Effector memory CD8-positive, alpha-beta T cell (primary cell): ENCODE measurements around the gene CENPB.
A peak's percentile ranks its signal among the peaks of the same experiment; 100 is the strongest.

Experiments used
- ATAC-seq: fragments of 150-1000 bp; cut with Tn5 transposase; replicated peaks from 2 replicates; pipeline ENCODE4 v1.10.0; 2021; ENCODE audit warnings: mild to moderate bottlenecking, moderate library complexity
- DNase-seq, 3 experiments: peaks; one replicate each; pipeline ENCODE4 v3.0.0; 2021
- H3K27ac Mint-ChIP-seq, 2 donors: one replicate each; pipeline ENCODE4 v1.8.0; 2022; ENCODE audit warnings: mild to moderate bottlenecking in 2 of 2, mixed read lengths in 2 of 2, moderate library complexity in 2 of 2
- H3K27me3 Mint-ChIP-seq, 2 donors: one replicate each; pipeline ENCODE4 v1.8.0; 2022; ENCODE audit warnings: mixed read lengths in 2 of 2
- H3K36me3 Mint-ChIP-seq: one replicate; pipeline ENCODE4 v1.8.0; 2022; ENCODE audit warnings: mild to moderate bottlenecking, moderate library complexity, mixed read lengths; ENCODE audit not compliant: insufficient read depth
- H3K4me1 Mint-ChIP-seq, 2 donors: one replicate each; pipeline ENCODE4 v1.8.0; 2022; ENCODE audit warnings: low read depth in 2 of 2, mixed read lengths in 2 of 2
- H3K4me3 Mint-ChIP-seq, 2 donors: one replicate each; pipeline ENCODE4 v1.8.0; 2022; ENCODE audit warnings: mild to moderate bottlenecking in 2 of 2, mixed read lengths in 2 of 2, moderate library complexity in 2 of 2
- H3K9me3 Mint-ChIP-seq, 2 donors: one replicate each; pipeline ENCODE4 v1.8.0; 2022; ENCODE audit warnings: mixed read lengths in 2 of 2

Gene CENPB

DNA sequence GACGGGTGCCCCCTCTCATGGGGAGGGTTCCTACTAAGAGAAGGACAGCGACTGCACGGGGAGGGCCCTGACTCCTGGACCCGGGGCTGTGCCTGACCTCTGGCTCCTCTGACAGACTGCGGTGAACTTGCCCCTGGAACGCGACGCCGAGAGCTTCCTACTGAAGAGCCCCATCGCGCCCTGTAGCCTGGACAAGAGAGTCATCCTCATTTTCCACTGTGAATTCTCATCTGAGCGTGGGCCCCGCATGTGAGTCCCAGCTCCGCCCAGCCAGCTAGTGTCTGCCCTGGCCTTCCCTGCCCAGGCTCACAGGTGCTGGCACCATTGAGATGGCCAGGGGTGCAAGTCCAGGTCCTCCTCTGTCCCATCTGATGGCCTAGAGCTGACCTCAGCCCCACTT, 16.7 kb upstream of the CENPB start:
- Mint-ChIP-seq H3K4me1 (peaks cover 68 to 69% of the 10 kb centered on the region in 2 donors), H3K36me3 (peaks cover 77% of the 10 kb centered on the region), H3K4me3 (no peak overlapping the region), H3K9me3 (no peaks in the 10 kb centered on the region), H3K27ac (peak overlapping the region; percentile 95 to 96), H3K27me3 (no peaks in the 10 kb centered on the region)
- no peak for DNase-seq
- no peak for ATAC-seq

DNA sequence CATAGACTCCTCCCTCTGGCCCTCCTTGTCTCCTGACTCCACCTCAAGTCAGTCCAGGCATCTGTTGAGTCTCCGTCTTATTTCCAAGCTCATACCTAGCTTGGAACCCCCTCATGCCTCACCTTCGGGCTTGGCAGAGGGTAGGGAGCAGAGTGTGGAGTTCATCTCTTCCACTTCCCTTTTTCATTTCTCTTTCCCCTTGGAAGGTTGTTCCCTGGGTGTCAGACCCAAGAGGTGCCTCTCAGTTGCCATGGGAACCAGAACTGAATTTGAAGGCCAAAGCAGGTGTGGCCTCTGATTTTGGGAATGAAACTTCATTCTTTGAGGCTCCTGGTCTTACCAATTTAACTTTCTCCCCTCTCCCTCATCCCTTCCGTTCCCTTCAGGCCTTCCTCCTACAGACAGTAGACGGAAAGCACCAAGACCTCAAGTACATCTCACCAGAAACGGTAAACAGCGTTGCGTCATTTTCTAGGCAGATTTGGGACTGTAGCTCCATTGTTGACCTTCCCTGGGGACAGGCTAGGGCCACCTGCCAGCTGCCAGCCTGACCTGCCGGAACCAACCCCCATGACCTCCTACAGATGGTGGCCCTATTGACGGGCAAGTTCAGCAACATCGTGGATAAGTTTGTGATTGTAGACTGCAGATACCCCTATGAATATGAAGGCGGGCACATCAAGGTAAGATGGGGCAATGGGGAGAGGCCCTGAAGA, 16.1 kb upstream of the CENPB start:
- Mint-ChIP-seq H3K27ac (peak overlapping the region; percentile 95 to 96), H3K4me3 (peak overlapping the region; percentile 42 to 49), H3K9me3 (no peaks in the 10 kb centered on the region), H3K4me1 (peaks cover 73 to 74% of the 10 kb centered on the region in 2 donors), H3K36me3 (peaks cover 83% of the 10 kb centered on the region), H3K27me3 (no peaks in the 10 kb centered on the region)
- DNase-seq (no peak), ATAC-seq (no peak)

- Mint-ChIP-seq H3K36me3 (peaks cover 87% of the 10 kb centered on the region), H3K27ac (peak overlapping the region; percentile 82 to 96), H3K9me3 (no peaks in the 10 kb centered on the region), H3K27me3 (no peaks in the 10 kb centered on the region), H3K4me3 (no peak overlapping the region), H3K4me1 (peaks cover 70 to 73% of the 10 kb centered on the region in 2 donors)
- DNase-seq, result no peak
- no peak for ATAC-seq
These were observed 15.3 kb upstream of the CENPB start for GRCh38 chr20:3801846-3802245.

- H3K9me3 Mint-ChIP-seq, result no peaks in the 10 kb centered on the region
- ATAC-seq, result no peak
- H3K4me3 Mint-ChIP-seq, result peak overlapping the region in 1 of 2 donors; percentile 99
- peaks cover 66 to 71% of the 10 kb centered on the region in 2 donors for H3K4me1 Mint-ChIP-seq
- H3K36me3 Mint-ChIP-seq, result peaks cover 86% of the 10 kb centered on the region
- H3K27ac Mint-ChIP-seq, result peak overlapping the region; percentile 82 to 96
- H3K27me3 Mint-ChIP-seq, result no peaks in the 10 kb centered on the region
- no peak for DNase-seq
These were observed 14.8 kb upstream of the CENPB start for GRCh38 chr20:3801299-3801698.

- no peak for DNase-seq
- H3K27me3 Mint-ChIP-seq, result no peaks in the 10 kb centered on the region
- peaks cover 86% of the 10 kb centered on the region for H3K36me3 Mint-ChIP-seq
- H3K9me3 Mint-ChIP-seq, result no peaks in the 10 kb centered on the region
- no peak for ATAC-seq
- peak overlapping the region; percentile 82 to 96 for H3K27ac Mint-ChIP-seq
- peaks cover 64 to 71% of the 10 kb centered on the region in 2 donors for H3K4me1 Mint-ChIP-seq
- peak overlapping the region in 1 of 2 donors; percentile 99 for H3K4me3 Mint-ChIP-seq
These were observed 14.3 kb upstream of the CENPB start for GRCh38 chr20:3800878-3801260.

GRCh38 chr20:3800256-3800877, 13.8 kb upstream of the CENPB start:
- peaks cover 64 to 70% of the 10 kb centered on the region in 2 donors for H3K4me1 Mint-ChIP-seq
- ATAC-seq, result no peak
- no peak for DNase-seq
- H3K36me3 Mint-ChIP-seq, result peaks cover 86% of the 10 kb centered on the region
- peak overlapping the region; percentile 82 to 96 for H3K27ac Mint-ChIP-seq
- H3K27me3 Mint-ChIP-seq, result no peaks in the 10 kb centered on the region
- no peaks in the 10 kb centered on the region for H3K9me3 Mint-ChIP-seq
- peak overlapping the region; percentile 99 to 100 for H3K4me3 Mint-ChIP-seq

GRCh38 chr20:3798908-3799248, 12.3 kb upstream of the CENPB start:
- Mint-ChIP-seq H3K4me1 (peaks cover 58 to 62% of the 10 kb centered on the region in 2 donors), H3K36me3 (peaks cover 84% of the 10 kb centered on the region)

GRCh38 chr20:3798373-3798768, 11.8 kb upstream of the CENPB start:
- H3K27ac Mint-ChIP-seq, result peak overlapping the region; percentile 94 to 96
- no peaks in the 10 kb centered on the region for H3K27me3 Mint-ChIP-seq
- ATAC-seq (no peak), DNase-seq (no peak)
- H3K9me3 Mint-ChIP-seq, result no peaks in the 10 kb centered on the region
- peaks cover 79% of the 10 kb centered on the region for H3K36me3 Mint-ChIP-seq
- H3K4me1 Mint-ChIP-seq, result peaks cover 53 to 56% of the 10 kb centered on the region in 2 donors
- peak overlapping the region; percentile 99 to 100 for H3K4me3 Mint-ChIP-seq

More at GRCh38 chr20:3798908-3799248, 12.3 kb upstream of the CENPB start:
- no peak for DNase-seq
- no peaks in the 10 kb centered on the region for H3K9me3 Mint-ChIP-seq
- H3K27ac Mint-ChIP-seq, result peak overlapping the region; percentile 94 to 96
- ATAC-seq, result peak; percentile 7
- H3K27me3 Mint-ChIP-seq, result no peaks in the 10 kb centered on the region
- peak overlapping the region; percentile 99 to 100 for H3K4me3 Mint-ChIP-seq

DNA sequence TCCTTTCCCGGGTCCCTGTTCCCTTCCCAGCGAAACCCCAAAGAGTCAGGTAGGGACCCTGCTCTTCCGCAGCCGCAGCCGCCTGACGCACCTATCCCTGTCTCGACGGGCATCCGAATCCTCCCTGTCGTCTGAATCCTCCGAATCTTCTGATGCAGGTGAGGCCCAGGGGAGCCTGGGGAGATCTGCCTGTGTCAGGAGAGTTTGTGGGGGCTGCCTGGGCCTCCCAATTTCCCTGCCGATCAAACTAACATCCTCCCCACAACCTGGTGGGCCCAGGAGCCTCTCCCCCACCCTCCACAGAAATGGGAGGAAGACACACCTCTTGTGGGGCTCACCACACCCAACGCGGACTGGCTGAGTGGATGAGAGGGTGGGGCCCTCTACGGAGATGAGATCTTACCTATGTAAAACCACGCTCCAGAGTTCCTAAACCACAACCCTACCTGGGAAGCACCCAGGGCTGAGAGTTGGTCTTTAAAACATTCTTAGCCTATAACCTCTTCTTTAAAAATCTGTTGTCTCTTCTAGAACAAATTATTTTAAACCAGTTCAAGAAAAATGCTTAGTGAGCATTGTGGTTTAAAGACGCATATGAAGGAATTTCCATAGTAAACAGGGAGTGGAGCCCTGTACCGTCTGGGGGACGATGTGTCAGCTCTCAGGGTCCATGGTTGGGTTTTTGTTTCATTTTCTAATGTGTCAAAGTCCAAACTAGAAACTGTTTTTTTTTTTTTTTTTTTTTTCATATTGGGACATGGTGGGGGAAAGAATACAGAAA, 11.2 kb upstream of the CENPB start:
- peaks cover 49 to 51% of the 10 kb centered on the region in 2 donors for H3K4me1 Mint-ChIP-seq
- ATAC-seq, result no peak

DNA sequence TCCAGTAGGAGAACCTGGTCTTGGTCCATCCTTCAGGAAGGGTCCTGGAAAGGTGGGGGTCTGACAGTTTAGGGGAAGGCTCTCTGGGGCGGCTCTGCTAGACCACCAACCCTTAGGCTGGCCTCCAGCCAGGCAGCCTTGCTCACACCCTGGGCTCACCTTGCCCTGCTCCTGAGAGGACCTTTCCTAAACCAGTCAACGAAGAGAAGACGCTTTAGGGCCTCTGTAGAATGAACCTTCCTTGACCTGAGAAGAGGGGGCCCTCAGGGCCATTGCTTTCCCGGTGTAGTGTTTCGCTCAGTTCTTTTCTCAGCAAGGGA, 10.6 kb upstream of the CENPB start:
- no peaks in the 10 kb centered on the region for H3K9me3 Mint-ChIP-seq
- H3K27ac Mint-ChIP-seq, result peak overlapping the region; percentile 94 to 96
- no peaks in the 10 kb centered on the region for H3K27me3 Mint-ChIP-seq
- no peak for DNase-seq
- peak overlapping the region; percentile 99 to 100 for H3K4me3 Mint-ChIP-seq
- no peak for ATAC-seq
- peaks cover 67% of the 10 kb centered on the region for H3K36me3 Mint-ChIP-seq
- H3K4me1 Mint-ChIP-seq, result peaks cover 44 to 46% of the 10 kb centered on the region in 2 donors

More for the DNA sequence above, 11.2 kb upstream of the CENPB start:
- H3K27ac Mint-ChIP-seq, result peak overlapping the region; percentile 94 to 96
- no peak for DNase-seq
- no peaks in the 10 kb centered on the region for H3K27me3 Mint-ChIP-seq
- H3K4me3 Mint-ChIP-seq, result peak overlapping the region; percentile 99 to 100
- no peaks in the 10 kb centered on the region for H3K9me3 Mint-ChIP-seq
- peaks cover 73% of the 10 kb centered on the region for H3K36me3 Mint-ChIP-seq

- peaks cover 41 to 44% of the 10 kb centered on the region in 2 donors for H3K4me1 Mint-ChIP-seq
- DNase-seq, result no peak
- peak overlapping the region; percentile 95 to 97 for H3K27ac Mint-ChIP-seq
- no peaks in the 10 kb centered on the region for H3K27me3 Mint-ChIP-seq
- no peak for ATAC-seq
- no peaks in the 10 kb centered on the region for H3K9me3 Mint-ChIP-seq
- H3K4me3 Mint-ChIP-seq, result peak overlapping the region; percentile 99 to 100
- H3K36me3 Mint-ChIP-seq, result peaks cover 61% of the 10 kb centered on the region
These were observed 10.1 kb upstream of the CENPB start for GRCh38 chr20:3796477-3797225.

- peak within 1 kb of the TSS; percentile 99 to 100 for H3K4me3 Mint-ChIP-seq
- no peaks in the 10 kb centered on the region for H3K9me3 Mint-ChIP-seq
- peaks cover 39 to 41% of the 10 kb centered on the region in 2 donors for H3K4me1 Mint-ChIP-seq
- H3K36me3 Mint-ChIP-seq, result peaks cover 53% of the 10 kb centered on the region
- H3K27ac Mint-ChIP-seq, result peak within 1 kb of the TSS; percentile 95 to 97
- ATAC-seq (peak; percentile 82), DNase-seq (peak; percentile 80 to 85 (median 84))
- no peaks in the 10 kb centered on the region for H3K27me3 Mint-ChIP-seq
These were observed 9.2 kb upstream of the CENPB start, which contains the start of gene CDC25B for GRCh38 chr20:3795511-3796468. TSS of gene CDC25B (plus strand) at chr20:3796310. CDS start at chr20:3796532, 222 bp downstream.
